IPS DF 4.7 (cell line): ENCODE results near the gene AAK1.
"Not testable (repeated sequence)": the region's sequence is repeated elsewhere in the genome, so short reads cannot be mapped to it uniquely, and the experiment has no call there.

ENCODE experiments used
- DNase-seq: peaks from one replicate; pipeline ENCODE4 v3.0.0-alpha.2; 2013; ENCODE audit warnings: low spot score; ENCODE audit errors: extremely low read depth

AAK1 gene

GRCh38 chr2:69456950-69457445 lies 186.5 kb downstream of the AAK1 start:
- DNase-seq: no peak

- DNase-seq: no peak
Measured at GRCh38 chr2:69456154-69456553, 187.4 kb downstream of the AAK1 start.

GRCh38 chr2:69454976-69455375 lies 188.6 kb downstream of the AAK1 start:
- no peak for DNase-seq

- DNase-seq: no peak
Measured at GRCh38 chr2:69453475-69454129, 189.9 kb downstream of the AAK1 start.

- DNase-seq: no peak
Measured at GRCh38 chr2:69452687-69453086, 190.9 kb downstream of the AAK1 start.

- no peak for DNase-seq
Measured at GRCh38 chr2:69450735-69451416, 192.7 kb downstream of the AAK1 start.

GRCh38 chr2:69449906-69450305 lies 193.6 kb downstream of the AAK1 start:
- no peak for DNase-seq

GRCh38 chr2:69443673-69444072 lies 199.9 kb downstream of the AAK1 start:
- DNase-seq: not testable (repeated sequence)

GRCh38 chr2:69439499-69439898 lies 204.0 kb downstream of the AAK1 start:
- DNase-seq: not testable (repeated sequence)

- no peak for DNase-seq
Measured at GRCh38 chr2:69438580-69438979, 205.0 kb downstream of the AAK1 start.

GRCh38 chr2:69437751-69438154 lies 205.8 kb downstream of the AAK1 start:
- no peak for DNase-seq

GRCh38 chr2:69436938-69437750 lies 206.4 kb downstream of the AAK1 start, which contains the start of gene NFU1:
TSS of gene NFU1 (minus strand) at chr2:69437435. CDS start at chr2:69437422, 13 bp downstream.
- peak; percentile 78 for DNase-seq

- DNase-seq: no peak
Measured at GRCh38 chr2:69436596-69436937, 207.0 kb downstream of the AAK1 start.

- DNase-seq: no peak
Measured at GRCh38 chr2:69434753-69435152, 208.8 kb downstream of the AAK1 start.

GRCh38 chr2:69429491-69430183 lies 213.9 kb downstream of the AAK1 start:
- no peak for DNase-seq

GRCh38 chr2:69428981-69429380 lies 214.6 kb downstream of the AAK1 start:
- no peak for DNase-seq

GRCh38 chr2:69424419-69424818 lies 219.1 kb downstream of the AAK1 start:
- no peak for DNase-seq

GRCh38 chr2:69422198-69422597 lies 221.3 kb downstream of the AAK1 start:
- no peak for DNase-seq

GRCh38 chr2:69419111-69419510 lies 224.4 kb downstream of the AAK1 start:
- DNase-seq: not testable (repeated sequence)

- no peak for DNase-seq
Measured at GRCh38 chr2:69416147-69416546, 227.4 kb downstream of the AAK1 start.
